IgD-negative memory B cell (primary cell): Measurements from ENCODE around the gene RAB3GAP1. TPM values are rescaled to one million over a fixed set of nuclear protein-coding genes. Genes with fewer than 3 reads are reported as not detected.
"Not testable (repeated sequence)": the region's sequence is repeated elsewhere in the genome, so short reads cannot be mapped to it uniquely, and the experiment has no call there.

ENCODE experiments used
- H3K27ac Mint-ChIP-seq, 3 donors: one replicate each; pipeline ENCODE4 v1.8.0; 2020 to 2022; ENCODE audit warnings: mild to moderate bottlenecking in 3 of 3, mixed read lengths in 3 of 3, moderate library complexity in 1 of 3
- H3K27me3 Mint-ChIP-seq: one replicate; pipeline ENCODE4 v1.8.0; 2021; ENCODE audit warnings: mixed read lengths
- H3K36me3 Mint-ChIP-seq: one replicate; pipeline ENCODE4 v1.8.0; 2020; ENCODE audit warnings: mild to moderate bottlenecking, mixed read lengths
- H3K4me1 Mint-ChIP-seq, 3 donors: one replicate each; pipeline ENCODE4 v1.8.0; 2020 to 2022; ENCODE audit warnings: mixed read lengths in 3 of 3, mild to moderate bottlenecking in 1 of 3
- H3K4me3 Mint-ChIP-seq, 4 donors: one replicate each; pipeline ENCODE4 v1.8.0; 2020 to 2022; ENCODE audit warnings: mild to moderate bottlenecking in 4 of 4, mixed read lengths in 4 of 4, moderate library complexity in 3 of 4
- H3K9me3 Mint-ChIP-seq, 3 donors: one replicate each; pipeline ENCODE4 v1.8.0; 2020 to 2021; ENCODE audit warnings: mixed read lengths in 3 of 3, mild to moderate bottlenecking in 1 of 3
- polyA plus RNA-seq: library from polyadenylated mRNA; unstranded; fragments of 300-500 nt; fragmentation: Illumina TruSeq; gene quantifications from one replicate; pipeline ENCODE4 v1.2.3, GENCODE V29; 2021

The RAB3GAP1 gene
- 17.9 TPM for polyA plus RNA-seq

DNA sequence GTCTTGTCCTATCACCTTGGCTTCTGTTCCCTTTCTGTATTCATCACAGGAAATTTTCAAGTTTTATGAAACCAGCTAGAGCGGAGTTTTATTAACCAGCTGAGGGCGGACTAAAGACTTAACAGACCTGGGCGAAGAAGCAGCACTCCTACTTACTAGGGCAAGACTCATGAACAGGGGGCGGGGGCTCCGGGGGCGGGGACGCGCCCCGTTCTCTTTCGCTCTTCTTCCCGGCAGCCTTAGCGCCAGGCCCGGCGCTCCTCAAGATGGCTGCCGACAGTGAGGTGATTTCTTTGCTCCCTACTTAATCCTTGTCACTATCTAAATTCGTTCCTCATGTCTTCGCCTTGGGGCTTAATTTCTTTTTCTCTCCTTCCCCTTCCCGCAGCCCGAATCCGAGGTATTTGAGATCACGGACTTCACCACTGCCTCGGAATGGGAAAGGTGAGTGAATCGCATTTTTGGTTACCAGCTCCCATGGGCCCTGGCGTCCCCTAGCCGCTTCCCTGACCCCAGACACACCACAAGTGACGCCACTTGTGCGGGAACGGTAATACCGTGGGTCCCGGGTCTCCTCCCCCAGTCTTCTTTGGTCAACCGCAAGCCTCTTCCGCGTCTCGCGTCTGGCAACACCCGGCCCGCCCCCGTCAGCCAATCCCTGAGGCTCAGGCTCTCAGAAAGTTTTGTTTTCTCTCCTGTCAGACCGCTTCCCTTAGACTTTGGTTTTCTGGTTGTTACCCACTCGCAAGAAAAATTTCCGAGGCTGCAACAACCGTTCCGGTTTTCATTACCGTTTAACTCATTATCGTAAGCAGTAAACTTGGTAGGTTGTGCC is at the start of gene RAB3GAP1:
Gene RAB3GAP1 (plus strand): TSS at position 251 of the 835 bp plus-strand sequence. CDS start 16 bp downstream, at position 267.
- peak within 1 kb of the TSS; percentile 97 to 99 (median 98) for H3K4me3 Mint-ChIP-seq
- peaks cover 26 to 35% (median 31%) of the 10 kb centered on the region in 3 donors for H3K4me1 Mint-ChIP-seq
- peaks cover 0 to 1% (median 0%) of the 10 kb centered on the region in 3 donors for H3K9me3 Mint-ChIP-seq
- peak within 1 kb of the TSS; percentile 98 to 100 (median 98) for H3K27ac Mint-ChIP-seq
- H3K36me3 Mint-ChIP-seq = peaks cover 3% of the 10 kb centered on the region
- no peaks in the 10 kb centered on the region for H3K27me3 Mint-ChIP-seq

DNA sequence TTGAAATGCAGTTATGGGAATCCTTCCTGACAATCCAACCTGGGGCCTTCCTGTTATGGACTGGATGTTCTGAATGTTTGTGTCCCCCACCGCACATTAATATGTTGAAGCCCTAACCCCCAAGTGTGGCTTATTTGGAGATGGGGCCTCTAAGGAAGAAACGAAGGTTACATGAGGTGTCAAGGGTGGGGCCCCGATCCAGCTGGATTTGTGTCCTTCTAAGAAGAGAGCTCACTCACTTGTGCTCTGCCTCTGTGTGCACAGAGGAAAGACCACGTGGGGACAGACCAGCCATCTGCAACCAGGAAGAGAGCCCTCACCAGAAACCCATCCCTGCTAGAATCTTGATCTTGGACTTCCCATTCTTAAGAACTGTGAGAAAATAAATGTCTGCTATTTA is 49.3 kb upstream of the RAB3GAP1 start:
- Mint-ChIP-seq H3K4me3 (no peak overlapping the region), H3K36me3 (no peaks in the 10 kb centered on the region), H3K9me3 (no peaks in the 10 kb centered on the region), H3K4me1 (peaks cover 0 to 5% (median 3%) of the 10 kb centered on the region in 3 donors), H3K27me3 (peaks cover 12% of the 10 kb centered on the region), H3K27ac (peak overlapping the region in 1 of 3 donors; percentile 27)

DNA sequence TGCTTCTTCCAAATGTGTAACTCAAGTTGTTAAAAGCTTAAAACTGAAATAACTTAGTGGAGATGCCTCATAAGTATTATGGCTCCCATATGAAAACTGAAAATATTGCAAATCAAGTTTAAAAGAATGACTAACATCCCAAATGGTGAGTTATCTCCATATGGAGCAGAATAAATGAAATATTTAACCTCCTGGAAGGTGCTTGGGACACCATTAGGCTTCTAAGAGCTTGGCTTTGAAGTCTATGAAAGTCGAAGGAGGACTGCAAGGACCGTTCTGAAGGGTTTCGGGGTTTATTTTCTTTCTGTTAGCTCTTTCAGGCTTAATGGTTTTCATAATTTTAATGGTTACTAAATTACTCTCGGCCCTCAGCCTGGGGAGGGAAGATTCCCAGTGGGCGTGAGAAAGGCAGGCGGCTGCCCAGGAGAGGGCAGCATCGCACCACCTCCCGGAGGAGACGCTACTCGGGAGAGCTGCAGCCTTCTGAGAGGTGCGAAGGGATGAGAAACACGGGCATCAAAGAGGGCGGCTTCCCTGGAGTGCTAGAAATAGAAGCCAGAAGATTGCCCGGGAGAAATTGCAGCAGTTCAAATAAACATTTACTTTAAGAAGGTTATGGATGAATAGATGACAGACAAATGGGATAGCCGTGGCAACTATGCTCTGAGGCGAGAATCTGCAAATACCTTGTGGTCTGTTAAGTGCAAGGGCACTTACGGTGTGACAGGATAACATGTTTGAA is 47.9 kb upstream of the RAB3GAP1 start:
- H3K4me3 Mint-ChIP-seq = no peak overlapping the region
- H3K9me3 Mint-ChIP-seq = no peaks in the 10 kb centered on the region
- peaks cover 0 to 5% (median 3%) of the 10 kb centered on the region in 3 donors for H3K4me1 Mint-ChIP-seq
- no peaks in the 10 kb centered on the region for H3K36me3 Mint-ChIP-seq
- peaks cover 17% of the 10 kb centered on the region for H3K27me3 Mint-ChIP-seq
- H3K27ac Mint-ChIP-seq = peak overlapping the region in 2 of 3 donors; percentile 39 to 82

DNA sequence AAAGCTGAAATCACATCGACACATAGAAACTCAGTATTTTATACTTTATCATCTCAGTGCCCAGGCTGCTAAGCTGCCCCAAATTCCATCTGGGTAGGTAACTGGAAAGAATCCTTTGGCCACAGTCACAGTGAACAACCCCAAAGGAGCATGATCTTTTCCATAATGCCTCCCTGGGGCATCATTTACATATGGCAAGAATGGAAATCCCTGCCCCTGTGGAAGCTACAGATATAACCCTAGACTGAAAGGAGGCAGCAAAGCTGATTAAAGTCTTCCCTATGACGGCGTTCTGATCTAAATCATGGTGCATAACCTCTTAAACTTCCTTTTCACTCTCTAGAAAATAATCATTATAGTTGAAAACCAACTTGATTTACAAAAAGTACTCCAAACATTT is 46.3 kb upstream of the RAB3GAP1 start:
- Mint-ChIP-seq H3K9me3 (no peaks in the 10 kb centered on the region), H3K36me3 (no peaks in the 10 kb centered on the region), H3K27me3 (peaks cover 17% of the 10 kb centered on the region), H3K4me1 (peaks cover 1 to 6% (median 5%) of the 10 kb centered on the region in 3 donors), H3K27ac (no peak overlapping the region), H3K4me3 (no peak overlapping the region)

DNA sequence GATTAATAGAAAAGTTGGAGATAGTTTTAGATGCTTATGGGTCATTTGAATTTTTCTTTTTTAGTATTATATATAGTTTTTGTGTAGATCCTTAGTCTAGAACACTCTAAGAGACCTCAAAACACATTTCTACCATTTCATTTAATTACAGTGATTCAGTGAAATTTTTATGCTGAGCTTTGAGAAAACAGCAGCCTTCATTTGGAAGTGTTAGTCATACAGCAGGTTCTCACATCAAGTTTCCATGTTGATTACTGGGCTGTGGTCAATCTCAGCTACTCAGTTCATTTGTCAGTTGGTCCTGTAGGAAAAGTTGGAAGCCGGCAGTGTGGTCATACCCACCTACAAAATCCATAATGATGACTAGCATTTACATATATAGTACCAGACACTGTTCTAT is 42.8 kb upstream of the RAB3GAP1 start:
- Mint-ChIP-seq H3K4me3 (no peak overlapping the region), H3K4me1 (peaks cover 1 to 4% (median 1%) of the 10 kb centered on the region in 3 donors), H3K27ac (no peak overlapping the region), H3K27me3 (peaks cover 16% of the 10 kb centered on the region), H3K9me3 (no peaks in the 10 kb centered on the region), H3K36me3 (peaks cover under 1% of the 10 kb centered on the region)

DNA sequence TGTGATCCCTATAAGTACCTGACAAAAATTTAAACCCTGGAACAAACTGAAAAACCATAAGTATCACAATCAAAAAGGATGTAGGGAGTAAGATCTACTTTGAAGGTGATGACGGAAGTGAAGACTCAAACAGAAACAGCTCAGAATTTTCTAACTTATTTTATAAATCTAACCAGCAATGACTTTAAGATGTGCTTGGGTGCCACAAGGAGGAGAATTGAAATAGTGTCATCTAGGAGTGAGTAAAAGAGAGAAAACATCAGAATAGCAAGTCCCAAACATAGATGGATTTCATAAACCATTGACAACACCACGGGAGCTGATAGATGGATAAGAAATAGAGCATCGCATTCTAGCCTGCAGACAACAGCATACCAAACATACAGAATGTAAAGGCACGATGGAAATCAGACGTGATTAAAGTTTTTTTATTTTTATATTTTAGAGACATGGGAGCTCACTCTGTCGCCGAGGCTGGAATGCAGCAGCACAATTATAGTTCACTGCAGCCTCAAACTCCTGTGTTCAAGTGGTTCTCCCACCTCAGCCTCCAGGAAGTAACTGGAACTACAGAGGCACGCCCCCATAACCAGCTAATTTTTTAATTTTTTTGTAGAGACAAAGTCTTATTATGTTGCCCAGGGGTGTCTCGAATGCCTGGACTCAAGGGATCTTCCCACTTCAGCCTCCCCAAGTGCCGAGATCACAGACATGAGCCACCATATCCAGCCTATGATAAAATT is 41.7 kb upstream of the RAB3GAP1 start:
- Mint-ChIP-seq H3K27me3 (peaks cover 10% of the 10 kb centered on the region), H3K4me1 (peaks cover 0 to 3% (median 1%) of the 10 kb centered on the region in 3 donors), H3K36me3 (peaks cover 2% of the 10 kb centered on the region), H3K9me3 (no peaks in the 10 kb centered on the region), H3K27ac (no peak overlapping the region), H3K4me3 (no peak overlapping the region)

DNA sequence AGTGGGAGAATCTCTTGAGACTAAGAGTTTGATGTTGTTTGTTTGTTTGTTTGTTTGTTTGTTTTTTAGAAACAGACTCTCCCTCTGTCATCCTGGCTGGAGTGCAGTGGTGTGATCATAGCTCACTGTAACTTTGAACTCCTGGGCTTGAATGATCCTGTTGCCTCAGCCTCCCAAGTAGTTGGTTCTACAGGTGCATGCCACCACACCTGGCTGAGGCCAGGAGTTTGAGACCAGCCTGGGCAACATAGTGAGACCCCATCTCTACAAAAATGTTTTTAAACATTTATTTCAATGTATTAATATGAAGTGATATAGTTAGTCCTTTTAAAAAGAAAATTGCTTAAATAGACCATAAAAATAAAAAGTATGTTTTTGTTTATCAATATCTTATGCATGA is 40.5 kb upstream of the RAB3GAP1 start:
- peaks cover 0 to 3% (median 1%) of the 10 kb centered on the region in 3 donors for H3K4me1 Mint-ChIP-seq
- H3K36me3 Mint-ChIP-seq = peaks cover 5% of the 10 kb centered on the region
- H3K27me3 Mint-ChIP-seq = peaks cover 12% of the 10 kb centered on the region
- H3K27ac Mint-ChIP-seq = no peak overlapping the region
- peaks cover 0 to 6% (median 0%) of the 10 kb centered on the region in 3 donors for H3K9me3 Mint-ChIP-seq
- H3K4me3 Mint-ChIP-seq = no peak overlapping the region

DNA sequence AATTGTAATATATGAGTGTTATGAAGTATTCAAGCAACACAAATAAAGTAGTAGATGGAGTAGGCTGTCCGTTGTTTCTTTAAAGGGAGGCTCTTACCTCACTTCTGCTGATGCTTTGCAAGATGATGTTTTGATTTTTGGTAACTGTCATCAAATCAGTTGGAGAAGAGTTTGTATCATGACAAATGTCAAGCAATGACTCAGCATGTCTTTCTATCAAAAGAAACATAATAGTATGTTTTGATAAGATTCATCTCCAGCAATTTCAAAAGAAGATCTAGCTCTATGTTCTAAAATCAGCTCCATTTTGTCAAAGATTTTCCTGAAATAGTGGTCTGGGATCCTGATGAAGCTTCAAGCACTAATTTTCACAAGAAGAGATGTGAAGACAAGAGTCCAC is 30.5 kb upstream of the RAB3GAP1 start:
- Mint-ChIP-seq H3K4me3 (no peak overlapping the region), H3K4me1 (no peaks in the 10 kb centered on the region), H3K9me3 (peaks cover 0 to 2% (median 0%) of the 10 kb centered on the region in 3 donors), H3K27ac (no peak overlapping the region), H3K27me3 (peaks cover 5% of the 10 kb centered on the region), H3K36me3 (no peaks in the 10 kb centered on the region)

DNA sequence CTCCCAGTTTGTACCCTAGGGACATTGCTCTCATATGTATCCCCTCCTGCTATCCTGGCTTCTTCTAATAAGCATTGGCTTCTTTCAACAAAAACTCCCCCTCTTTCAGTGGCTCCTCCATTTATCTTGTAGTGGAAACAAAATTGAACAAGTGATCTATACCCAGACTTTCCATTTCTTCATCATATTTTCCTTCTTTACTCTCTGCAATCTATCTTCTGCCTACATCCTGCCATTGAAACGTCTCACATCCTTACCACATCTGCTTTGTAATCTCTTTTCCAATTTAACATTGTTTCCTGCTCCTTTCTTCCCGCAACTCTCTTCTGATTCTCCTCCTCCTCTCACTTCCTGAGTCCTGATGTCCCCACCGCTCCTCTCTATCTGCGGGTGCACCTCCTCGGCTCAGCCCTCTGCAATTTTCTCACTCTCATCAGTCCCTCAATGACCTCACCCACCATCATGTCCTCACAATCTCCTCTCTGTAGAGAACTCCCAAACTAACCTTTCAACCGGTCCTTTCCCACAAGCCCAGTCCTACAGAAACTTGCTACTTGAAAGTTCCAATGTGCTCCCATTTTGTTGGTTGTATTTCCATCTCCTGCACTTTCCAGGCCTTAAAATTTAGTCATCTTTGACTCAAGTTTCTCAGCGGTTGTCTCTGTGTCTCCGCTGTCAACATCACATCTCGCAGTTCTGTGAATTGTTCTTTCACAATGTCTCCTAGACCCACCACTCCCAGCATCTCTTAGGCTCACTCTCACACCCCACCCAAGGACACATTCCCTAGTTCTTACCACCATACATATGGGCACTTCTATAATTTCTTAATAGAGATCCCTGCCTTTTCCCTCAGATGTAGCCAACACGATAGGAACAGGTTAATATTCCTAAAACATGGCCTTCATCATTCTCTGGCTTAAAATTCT is 28.9 kb upstream of the RAB3GAP1 start:
- Mint-ChIP-seq H3K27ac (no peak overlapping the region), H3K27me3 (peaks cover 8% of the 10 kb centered on the region), H3K4me3 (no peak overlapping the region), H3K4me1 (no peaks in the 10 kb centered on the region), H3K9me3 (no peaks in the 10 kb centered on the region), H3K36me3 (no peaks in the 10 kb centered on the region)

DNA sequence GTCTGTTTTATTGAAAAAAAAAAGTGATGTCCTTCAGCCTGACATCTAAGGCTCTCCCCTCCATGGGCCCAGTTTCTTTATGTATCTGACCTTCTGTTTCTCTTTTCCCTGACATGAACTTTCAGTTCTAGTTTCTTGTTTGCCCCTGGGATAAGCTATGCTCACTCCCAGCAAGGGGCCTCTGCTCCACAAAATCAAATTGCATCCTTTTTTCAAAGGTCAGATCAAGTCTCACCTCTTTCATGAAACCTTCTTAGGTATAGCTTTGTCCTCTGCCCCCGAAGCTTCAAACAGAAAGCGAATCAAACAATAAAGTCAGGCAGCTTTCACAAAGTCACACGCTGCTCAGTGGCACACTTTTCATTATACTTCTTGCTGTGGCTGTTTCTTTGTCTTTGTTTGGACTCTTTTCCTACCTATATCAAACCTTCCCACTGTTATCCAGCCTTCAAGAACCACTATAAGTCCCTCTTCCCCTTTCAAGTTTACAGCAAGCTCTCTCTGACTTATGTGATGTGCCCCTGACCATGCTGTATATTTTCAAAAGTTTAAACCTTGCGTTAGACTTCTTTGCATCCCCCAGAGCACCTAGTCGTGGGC is 28.1 kb upstream of the RAB3GAP1 start:
- Mint-ChIP-seq H3K4me1 (no peaks in the 10 kb centered on the region), H3K27ac (no peak overlapping the region), H3K36me3 (no peaks in the 10 kb centered on the region), H3K27me3 (peaks cover 8% of the 10 kb centered on the region), H3K4me3 (no peak overlapping the region), H3K9me3 (no peaks in the 10 kb centered on the region)

DNA sequence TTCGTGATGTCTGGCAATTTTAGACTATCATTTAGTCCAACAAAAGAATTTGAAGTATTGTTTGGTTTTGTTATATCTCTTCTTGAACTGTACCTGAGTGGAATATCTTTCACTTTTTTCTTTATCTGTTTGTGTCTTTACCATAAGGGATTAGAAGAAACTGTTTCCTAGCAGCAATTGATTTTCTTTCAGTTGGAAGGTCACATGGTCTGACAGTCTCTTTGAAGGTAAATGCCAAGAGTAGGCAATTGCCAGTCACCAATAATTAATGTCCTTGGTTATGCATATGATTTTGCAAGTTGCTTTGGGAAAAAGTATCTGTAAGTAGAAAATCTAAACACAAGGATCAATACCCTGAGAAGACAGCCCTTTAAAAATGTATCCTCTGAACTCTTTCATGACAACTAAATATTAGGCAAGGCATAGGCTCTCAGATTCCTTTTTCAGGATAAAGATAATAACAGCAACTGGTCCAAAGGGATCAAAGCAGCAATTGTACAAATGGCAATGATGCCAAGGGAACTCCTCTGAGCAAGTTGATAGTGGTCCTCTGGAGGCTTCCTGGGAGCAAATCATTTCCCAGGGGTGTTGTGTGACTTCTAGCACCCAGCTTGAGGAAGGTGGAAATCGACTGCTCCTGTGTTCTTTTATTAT is 22.5 kb upstream of the RAB3GAP1 start:
- Mint-ChIP-seq H3K4me1 (no peaks in the 10 kb centered on the region), H3K27me3 (peaks cover 8% of the 10 kb centered on the region), H3K9me3 (no peaks in the 10 kb centered on the region), H3K4me3 (no peak overlapping the region), H3K36me3 (no peaks in the 10 kb centered on the region), H3K27ac (no peak overlapping the region)

DNA sequence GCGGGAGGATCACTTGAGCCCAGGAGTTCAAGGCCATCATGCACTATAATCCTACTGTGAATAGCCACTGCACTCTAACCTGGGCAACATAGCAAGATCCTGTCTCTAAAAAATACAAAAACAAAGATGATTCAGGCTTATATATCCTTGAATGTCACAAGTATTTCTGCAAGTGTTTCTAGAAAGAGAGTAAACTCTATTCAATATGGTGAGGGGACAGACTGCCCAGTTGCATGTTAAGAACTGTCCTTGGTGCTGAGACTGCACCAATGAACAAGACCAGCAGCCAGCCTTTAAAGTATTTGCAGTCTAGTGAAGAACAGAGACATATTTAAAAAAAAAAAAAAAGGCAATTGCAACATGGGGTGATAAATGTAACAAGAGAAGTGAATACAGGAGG is 21.3 kb upstream of the RAB3GAP1 start:
- no peak overlapping the region for H3K4me3 Mint-ChIP-seq
- no peaks in the 10 kb centered on the region for H3K4me1 Mint-ChIP-seq
- peaks cover 5% of the 10 kb centered on the region for H3K27me3 Mint-ChIP-seq
- no peaks in the 10 kb centered on the region for H3K9me3 Mint-ChIP-seq
- H3K36me3 Mint-ChIP-seq = no peaks in the 10 kb centered on the region
- H3K27ac Mint-ChIP-seq = no peak overlapping the region

DNA sequence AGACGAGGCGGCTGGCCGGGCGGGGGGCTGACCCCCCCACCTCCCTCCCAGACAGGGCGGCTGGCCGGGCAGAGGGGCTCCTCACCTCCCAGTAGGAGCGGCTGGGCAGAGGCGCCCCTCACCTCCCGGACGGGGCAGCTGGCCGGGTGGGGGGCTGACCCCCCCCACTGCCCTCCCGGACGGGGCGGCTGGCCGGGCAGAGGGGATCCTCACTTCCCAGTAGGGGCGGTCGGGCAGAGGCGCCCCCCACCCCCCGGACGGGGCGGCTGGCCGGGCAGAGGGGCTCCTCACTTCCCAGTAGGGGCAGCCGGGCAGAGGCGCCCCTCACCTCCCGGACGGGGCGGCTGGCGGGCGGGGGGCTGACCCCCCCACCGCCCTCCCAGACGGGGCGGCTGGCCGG is 18.9 kb upstream of the RAB3GAP1 start:
- not testable (repeated sequence) for H3K27me3 Mint-ChIP-seq, H3K4me1 Mint-ChIP-seq, H3K4me3 Mint-ChIP-seq, H3K9me3 Mint-ChIP-seq, H3K27ac Mint-ChIP-seq, H3K36me3 Mint-ChIP-seq
